HG03342 (cell line): ENCODE measurements around the gene BFAR.
"Not testable (repeated sequence)": the region's sequence is repeated elsewhere in the genome, so short reads cannot be mapped to it uniquely, and the experiment has no call there.

Experiments
- ATAC-seq: cut with Tn5 transposase; IDR thresholded peaks from one replicate; pipeline ENCODE4 v1.9.1; 2021; ENCODE audit warnings: mild to moderate bottlenecking, moderate library complexity; ENCODE audit not compliant: unreplicated experiment

The BFAR gene, protein sequence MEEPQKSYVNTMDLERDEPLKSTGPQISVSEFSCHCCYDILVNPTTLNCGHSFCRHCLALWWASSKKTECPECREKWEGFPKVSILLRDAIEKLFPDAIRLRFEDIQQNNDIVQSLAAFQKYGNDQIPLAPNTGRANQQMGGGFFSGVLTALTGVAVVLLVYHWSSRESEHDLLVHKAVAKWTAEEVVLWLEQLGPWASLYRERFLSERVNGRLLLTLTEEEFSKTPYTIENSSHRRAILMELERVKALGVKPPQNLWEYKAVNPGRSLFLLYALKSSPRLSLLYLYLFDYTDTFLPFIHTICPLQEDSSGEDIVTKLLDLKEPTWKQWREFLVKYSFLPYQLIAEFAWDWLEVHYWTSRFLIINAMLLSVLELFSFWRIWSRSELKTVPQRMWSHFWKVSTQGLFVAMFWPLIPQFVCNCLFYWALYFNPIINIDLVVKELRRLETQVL

DNA sequence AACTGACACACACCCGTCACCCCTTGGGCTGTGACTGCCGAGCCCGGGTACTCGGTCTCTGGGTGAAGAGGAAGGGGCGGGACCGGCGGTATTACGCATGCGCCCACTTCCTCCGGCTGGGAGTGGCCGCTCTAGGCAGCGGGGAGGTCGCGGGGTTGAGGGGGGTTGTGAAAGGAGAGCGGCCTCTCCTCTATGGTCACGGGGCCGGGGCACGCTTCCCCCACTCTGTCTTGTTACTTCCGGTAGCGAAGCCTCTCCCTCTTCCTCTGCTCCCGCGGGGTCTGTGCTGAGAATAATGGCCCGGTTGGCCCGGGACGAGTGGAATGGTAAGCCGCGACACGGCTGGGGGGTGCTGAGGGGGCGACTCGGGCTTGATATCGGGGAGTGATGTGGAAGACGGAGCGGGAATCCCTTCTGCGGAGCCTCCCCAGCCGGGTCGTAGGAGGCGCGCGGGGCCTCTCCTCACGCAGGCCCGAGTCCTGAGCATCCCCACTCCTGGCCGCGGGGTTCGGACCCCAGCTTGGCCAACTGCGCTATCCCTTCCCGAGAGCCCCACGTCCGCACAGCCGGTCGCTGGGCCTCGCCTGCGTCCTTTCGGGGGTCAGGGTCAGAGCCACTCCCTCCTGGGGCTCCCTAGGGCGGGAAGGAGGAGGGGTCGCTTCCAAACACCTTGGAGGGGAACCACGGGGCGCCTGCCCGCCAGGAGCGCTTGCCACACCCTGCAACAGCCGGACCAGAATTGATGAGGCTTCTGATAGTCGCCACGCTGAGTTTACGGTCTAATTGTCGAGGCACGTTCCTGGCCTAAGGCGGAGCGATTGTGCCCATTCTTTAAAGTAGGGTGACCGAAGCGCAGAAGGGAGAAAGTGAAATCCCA lies at the start of gene BFAR:
Gene BFAR, plus strand, starts transcription at position 259 of the 877 bp plus-strand sequence. CDS start 11,396 bp downstream, outside the sequence.
- ATAC-seq = peak; percentile 73

DNA sequence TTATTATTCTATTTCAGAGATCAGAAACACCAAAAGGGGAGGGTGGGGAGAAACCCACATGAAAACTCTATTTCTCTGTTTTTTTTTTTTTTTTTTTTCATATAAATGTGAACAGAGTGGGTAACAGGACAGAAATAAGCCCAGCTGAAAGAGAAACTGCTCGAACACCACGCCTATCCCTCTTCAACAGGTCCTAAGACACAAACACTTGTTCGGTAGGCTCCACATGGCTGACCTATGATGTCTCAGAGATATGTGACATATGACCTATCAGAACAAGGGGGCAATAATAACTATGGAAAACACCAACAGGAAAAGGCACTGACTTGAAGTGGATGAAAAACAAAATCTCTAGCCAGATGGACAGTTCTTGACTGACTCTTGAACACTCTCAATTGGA lies 47.5 kb upstream of the BFAR start:
- ATAC-seq = no peak

DNA sequence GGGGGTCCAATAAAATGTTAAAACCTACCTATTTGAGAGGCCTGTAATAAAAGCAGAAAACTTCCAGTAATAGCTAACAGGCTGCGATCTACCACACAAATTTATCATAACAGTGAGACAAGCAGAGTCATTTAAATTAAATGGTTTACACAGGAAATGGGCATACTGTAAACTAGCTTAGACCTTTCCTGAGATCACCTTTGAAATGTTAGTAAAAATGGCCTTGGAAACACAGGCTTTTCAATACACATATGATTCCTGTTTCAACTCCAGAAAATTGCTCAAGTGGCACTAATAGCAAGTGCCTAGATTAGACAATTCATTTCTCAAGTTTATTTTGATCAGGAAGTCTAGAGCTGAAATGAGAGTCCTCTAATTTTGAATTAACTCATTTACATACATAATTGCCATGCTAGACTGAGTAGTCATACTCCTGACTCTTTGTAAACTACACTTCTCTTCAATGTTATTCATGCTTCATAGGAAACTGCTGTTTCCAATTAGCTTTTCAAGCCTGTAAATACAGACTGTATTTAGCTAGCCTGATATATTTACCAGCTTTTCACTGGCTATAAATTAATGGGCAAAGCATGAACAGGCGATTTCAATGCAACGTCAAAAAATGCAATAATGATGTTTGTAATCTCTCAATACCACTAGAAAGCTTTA lies 46.0 kb upstream of the BFAR start:
- ATAC-seq = no peak

DNA sequence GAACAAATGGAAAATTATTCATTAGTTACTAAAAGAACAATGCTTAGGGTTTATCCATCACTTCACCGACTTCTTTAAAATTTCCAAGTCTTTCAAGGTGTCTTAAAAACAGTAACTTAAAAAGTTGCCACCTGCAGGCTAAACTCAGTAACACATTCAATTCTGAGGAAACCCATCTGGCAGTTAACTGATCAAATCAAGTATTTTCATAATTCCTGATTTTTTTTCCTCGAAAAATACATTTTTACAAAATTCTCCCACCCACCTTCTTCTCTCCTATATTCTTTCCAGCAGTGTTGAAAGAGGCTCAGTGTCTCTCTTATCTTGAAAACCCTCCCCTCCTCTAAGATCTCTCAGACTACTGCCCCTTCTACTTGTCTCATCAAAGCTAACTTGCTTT lies 32.6 kb upstream of the BFAR start:
- no peak for ATAC-seq

DNA sequence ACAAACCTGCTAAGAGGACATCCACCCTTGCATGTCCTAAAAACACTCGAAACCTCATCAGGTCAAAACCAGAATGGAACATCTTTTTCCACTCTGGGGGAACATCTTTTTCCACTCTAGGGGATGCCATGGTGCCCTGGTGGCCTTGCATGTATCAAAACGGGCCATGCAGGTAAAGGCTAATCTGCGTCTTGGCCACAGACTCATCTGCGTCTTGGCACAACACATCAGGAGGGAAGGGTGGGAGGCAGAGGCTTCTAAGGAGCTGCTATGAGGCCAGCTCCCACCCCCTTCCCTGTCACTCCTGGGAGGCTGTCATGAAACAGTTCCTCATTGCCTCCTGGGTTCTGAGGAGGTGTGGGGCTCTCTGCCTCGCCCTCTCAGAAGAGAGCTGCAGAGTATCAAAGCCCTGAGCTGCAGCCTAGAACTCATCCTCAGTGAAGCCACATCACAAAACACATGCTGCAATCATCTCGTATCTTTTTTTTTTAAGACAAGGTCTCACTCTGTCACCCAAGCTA lies 30.2 kb upstream of the BFAR start:
- ATAC-seq = no peak

DNA sequence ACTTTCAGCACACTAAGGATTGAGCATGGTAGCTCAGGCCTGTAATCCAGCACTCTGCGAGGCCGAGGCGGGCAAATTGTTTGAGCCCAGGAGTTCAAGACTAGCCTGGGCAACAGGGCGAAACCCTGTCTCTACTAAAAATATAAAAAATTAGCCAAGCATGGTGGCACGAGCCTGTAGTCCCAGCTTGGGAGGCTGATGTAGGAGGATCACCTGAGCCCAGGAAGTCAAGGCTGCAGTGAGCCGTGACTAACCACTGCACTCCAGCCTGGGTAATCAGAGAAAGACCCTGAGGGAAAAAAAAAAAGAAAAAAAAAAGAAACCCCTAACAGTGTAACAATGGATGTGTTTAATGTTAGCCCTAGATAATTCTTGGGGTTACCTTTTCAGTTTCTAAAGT lies 26.6 kb upstream of the BFAR start:
- ATAC-seq = no peak

DNA sequence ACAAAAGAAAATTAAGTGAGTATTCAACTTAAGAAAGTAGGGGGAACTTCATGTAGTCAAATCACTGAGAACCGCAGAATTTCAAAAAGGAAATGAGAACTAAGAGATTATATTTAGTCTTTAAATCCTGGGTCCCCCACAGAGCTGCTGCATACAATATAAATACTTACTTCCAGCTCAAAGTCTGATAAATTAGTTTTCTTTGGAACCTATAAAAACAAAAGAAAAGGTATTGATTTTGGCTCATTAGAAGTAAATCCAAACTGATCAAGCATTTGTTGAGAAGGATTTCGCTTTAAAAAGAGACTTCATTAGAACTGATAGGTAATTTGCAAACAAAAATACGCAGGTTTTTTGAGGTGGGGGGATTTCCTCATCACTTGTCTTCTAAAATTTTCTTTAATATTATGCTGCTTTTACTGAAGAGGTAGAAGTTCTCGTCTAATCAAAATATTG lies 24.6 kb upstream of the BFAR start:
- no peak for ATAC-seq

DNA sequence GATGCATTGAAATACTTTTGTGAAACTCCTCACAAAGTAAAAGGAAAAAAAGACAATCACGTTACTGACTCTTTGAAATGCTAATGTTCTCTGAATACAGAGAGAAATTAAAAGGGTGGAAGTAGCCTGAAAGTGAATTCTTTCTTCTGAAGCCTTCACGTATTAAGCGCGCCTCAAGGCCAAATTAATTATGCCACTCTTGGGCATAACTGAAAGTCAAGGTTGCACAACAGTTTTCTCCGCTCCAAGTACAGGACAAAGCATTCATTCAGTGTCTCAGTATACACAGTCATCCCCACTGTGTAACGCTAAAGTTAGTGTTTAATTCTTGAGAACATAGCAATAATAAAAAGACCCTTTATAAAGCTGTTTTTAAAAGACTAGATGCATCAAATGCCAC lies 24.1 kb upstream of the BFAR start:
- no peak for ATAC-seq

DNA sequence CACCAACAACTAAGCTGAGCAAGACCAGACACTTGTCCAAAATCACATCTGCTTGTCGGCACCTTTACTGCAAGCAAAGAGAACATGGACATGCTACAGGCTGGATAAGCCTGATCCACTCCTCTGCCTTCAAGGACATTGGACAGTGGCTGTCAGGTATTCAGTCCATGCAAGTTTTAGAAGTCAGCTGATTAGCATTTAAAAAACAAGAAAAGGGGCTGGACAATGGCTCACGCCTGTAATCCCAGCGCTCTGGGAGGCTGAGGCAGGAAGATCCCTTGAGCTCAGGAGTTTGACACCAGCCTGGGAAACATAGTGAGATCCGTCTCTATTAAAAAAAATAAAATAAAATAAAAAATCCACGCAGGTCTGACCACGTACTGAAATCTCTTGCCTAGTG lies 23.0 kb upstream of the BFAR start:
- ATAC-seq = no peak

DNA sequence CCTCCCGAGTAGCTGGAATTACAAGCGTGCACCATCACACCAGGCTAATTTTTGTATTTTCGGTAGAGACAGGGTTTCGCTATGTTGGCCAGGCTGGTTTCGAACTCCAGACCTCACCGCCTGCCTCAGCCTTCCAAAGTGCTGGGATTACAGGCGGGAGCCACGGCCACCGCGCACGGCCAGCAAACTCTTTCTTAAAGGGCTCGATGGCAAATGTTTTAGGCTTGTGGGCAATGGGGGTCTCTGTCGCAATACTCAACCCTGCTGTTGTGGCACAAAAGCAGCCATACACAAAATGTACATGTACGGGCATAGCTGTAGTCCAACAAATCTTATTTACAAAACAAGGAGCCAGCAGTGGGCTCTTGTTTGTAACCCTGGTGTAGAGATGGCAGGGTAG lies 21.1 kb upstream of the BFAR start:
- ATAC-seq = no peak

DNA sequence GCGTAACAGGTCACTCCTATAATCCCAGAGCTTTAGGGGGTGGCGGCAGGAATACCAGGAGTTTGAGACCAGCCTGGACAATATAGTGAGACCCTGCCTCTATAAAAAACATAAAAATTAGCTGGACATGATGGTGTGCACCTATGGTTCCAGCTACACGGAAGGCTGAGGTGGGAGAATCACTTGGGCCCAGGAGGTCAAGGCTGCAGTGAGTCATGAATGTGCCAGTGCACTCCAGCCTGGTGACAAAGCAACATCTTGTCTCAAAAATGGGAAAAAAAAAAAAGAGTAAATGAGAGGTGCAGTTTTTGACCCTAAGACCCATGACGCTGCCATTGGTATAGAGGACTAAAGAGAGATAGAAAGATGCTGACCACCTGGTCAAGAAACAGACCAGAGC lies 18.8 kb upstream of the BFAR start:
- ATAC-seq = no peak

DNA sequence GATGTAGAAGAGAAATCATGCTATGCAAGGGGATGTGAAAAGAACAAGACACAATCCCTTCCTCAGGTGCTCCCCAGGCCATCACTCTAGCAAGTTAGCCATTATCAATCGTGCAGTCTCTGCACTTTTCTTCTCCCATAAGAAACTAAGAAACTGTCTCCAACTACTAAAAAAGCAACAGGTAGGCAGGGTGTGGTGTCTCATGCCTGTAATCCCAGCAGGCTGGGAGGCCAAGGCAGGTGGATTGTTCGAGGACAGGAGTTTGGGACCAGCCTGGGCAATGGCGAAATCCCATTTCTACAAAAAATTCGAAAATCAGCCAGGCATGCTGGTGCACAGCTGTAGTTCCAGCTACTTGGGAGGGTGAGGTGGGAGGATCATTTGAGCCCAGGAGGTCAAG lies 16.5 kb upstream of the BFAR start:
- ATAC-seq = no peak

DNA sequence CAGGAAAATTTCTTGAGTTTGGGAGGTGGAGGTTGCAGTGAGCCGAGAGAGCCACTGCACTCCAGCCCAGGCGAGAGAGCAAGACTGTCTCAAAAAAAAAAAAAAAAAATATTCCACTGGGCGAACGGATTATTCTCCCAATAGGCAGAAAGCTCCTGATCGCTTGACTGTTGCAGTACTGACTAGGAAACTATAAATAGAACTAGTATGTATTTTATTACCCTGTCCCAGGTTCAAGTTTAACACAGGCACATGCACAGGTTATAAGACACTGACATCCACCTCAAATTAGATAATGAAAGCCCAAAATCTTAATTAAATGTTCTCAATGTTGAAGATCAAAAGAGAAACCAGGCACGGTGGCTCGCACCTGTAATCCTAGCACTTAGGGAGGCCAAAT lies 14.2 kb upstream of the BFAR start:
- ATAC-seq = no peak

DNA sequence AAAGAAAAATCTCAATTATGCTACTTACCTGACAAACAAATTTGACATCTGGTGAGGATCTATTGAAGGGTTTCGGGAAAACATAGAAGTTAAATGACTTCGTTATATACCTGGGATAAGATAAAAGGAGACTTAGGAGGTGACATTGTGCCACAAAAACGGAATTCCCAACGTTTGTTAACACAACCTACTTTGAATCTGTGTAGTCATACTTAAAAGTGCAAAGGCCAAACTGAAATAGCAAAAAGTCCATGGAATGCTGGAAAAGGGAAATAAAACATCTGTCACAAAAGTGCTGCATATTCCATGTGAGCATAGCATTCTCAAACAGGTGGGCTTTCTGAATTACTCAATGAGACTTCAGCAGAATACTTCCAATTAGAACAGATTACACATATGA lies 5.7 kb upstream of the BFAR start:
- ATAC-seq = no peak

DNA sequence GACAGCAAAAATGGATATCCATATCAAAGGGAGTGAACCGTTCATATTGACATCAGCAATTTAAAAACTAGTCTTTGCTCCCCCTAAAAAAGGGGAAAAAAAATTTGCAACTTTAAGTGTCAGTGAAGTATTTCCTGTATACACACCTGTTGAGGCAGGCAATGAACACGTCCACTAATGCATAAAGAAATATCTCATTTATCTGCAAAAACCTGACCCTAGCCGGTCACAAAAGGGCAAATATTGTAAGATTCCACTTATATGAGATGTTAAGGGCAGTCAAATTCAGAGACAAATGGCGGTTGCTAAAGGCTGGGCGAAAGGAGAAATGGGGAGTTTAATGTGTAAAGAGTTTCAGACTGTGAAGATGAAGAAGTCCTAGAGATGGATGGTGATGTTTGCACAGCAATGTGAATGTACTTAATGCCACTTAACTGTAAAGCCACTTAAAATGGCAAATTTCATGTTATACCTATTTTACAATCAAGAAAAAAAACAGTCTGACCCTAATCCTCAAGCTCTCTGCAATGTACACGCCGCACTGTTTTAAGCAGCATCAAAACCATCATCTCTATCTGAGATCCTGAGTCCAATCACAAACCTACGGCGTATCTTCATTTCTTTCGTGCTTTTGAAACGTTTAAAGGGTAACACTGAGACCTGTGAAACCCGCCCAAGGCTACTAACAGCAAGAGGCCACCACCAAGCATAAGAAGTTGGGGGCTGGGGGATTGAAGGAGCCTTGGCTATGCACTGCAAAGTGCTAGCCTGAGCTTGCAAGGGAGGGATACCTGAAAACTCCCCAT lies 3.7 kb upstream of the BFAR start:
- no peak for ATAC-seq

DNA sequence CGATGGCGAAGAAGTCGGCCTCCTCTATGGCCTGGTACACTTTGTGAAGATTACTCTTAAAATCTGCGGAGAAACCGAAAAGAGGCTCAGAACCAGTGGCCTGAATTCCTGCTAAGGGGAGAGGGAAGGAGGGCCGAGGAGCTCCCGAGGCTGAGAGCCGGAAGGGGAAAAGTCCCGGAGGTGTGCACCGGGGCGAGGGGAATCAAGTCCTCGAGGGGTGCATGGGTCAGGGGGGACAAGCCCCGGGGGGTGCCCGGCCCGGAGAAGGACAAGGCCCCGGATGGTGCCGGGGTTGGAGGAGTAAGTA lies 3.2 kb upstream of the BFAR start:
- peak; percentile 2 for ATAC-seq

DNA sequence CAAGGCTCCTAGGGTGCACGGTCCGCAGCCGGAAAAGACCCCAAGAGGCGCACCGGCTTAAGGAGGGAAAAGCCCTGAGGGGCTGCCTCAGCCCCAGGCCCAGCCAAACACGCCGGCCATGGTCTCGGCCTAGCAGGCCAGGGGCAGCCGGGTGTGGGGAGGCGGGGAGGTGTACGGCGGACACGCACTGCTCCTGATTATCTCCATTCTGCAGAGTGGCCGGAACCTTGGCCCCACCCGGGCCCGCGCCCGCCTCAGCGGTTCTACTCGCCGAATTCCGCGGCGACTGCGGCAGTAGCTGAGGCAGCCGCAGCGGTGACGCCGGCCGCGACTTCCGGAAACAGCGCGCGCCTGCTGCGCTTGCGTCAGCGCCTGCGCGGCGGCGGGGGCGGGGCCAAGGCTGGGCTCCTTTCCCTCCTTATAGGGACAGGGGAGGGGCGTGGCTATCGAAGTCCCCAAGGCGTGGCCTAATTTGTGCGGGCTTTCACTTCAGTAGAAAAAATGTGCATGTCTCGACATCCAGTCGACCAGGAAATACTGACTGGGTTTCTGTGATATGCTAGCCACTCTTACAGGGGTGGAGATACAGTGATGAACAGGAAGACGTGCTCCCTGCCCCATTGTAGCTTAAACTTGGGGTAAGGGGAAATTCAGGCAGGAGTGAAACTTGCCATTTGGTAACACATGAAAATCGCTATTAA lies 2.7 kb upstream of the BFAR start, which contains the start of gene PARN:
Gene PARN, minus strand, starts transcription at position 342 of the 701 bp plus-strand sequence. Its CDS starts 135 bp downstream, at position 207.
- ATAC-seq = peak; percentile 54

DNA sequence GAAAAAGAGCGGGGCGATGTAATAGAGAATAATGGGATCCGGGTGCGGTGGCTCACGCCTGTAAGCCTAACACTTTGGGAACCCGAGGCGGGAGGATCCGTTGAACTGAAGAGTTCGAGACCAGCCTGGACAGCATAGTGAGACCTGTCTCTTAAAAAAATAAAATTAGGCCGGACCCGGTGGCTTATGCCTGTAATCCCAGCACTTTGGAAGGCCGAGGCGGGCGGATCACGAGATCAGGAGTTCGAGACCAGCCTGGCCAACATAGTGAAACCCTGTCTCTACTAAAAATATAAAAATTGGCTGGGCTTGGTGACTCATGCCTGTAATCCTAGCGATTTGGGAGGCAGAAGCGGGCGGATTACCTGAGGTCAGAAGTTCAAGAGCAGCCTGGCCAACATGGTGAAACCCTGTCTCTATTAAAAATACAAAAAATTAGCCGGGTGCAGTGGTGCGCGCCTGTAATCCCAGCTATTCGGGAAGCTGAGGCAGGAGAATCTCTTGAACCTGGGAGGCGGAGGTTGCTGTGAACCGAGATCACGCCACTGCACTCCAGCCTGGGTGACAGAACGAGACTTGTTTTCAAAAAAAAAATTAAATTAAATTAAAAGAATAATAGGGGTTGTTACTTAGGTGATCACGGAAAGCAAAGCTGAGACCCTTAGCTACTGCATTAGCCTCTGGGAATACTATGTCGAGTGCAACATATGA lies 2.0 kb upstream of the BFAR start:
- not testable (repeated sequence) for ATAC-seq

DNA sequence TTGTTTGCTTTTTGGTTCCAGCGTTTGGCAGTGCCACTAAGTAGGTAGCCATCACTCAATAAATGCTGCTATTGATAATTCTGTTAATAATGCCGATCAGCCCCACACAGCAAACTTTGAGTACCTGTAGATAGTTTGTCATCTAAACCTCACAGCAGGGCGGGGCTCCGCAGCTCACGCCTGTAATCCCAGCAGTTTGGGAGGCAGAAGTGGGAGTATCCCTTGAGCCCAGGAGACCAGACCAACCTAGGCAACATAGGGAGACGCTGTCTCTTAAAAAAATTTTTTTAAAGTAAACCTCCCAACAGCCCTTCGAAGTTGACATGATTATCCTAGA lies 1.6 kb downstream of the BFAR start:
- ATAC-seq = no peak
